Panc1 (cell line): ENCODE data around the gene NOTUM.

Source experiments
- POLR2AphosphoS5 ChIP-seq: IDR thresholded peaks from 2 replicates; pipeline ENCODE4 v1.6.1; 2012; ENCODE audit warnings: mild to moderate bottlenecking, low read depth, low read length, moderate library complexity
- TCF7L2 ChIP-seq: IDR thresholded peaks from 2 replicates; pipeline ENCODE4 v1.6.1; 2011; ENCODE audit warnings: mild to moderate bottlenecking, low read depth, low read length, inconsistent platforms

GRCh38 chr17:81986606-81987005 is 25.6 kb upstream of the NOTUM start:
- TF ChIP-seq TCF7L2, result no peak
- no peak for TF ChIP-seq POLR2AphosphoS5
